Gastroesophageal sphincter (tissue), 3 donors: ENCODE results near the gene TIMM23.
"Not testable (repeated sequence)": the region's sequence is repeated elsewhere in the genome, so short reads cannot be mapped to it uniquely, and the experiment has no call there.

ENCODE experiments used
- CTCF ChIP-seq, 4 experiments: fragments of 200-600 bp in 2 of 4; fragments of 450-650 bp in 2 of 4; sonication (generic) in 1 of 4; IDR thresholded peaks; one replicate each; pipeline ENCODE4 v1.5.1; 2017 to 2019; ENCODE audit warnings: antibody characterized with exemption in 4 of 4, mild to moderate bottlenecking in 2 of 4, moderate library complexity in 2 of 4
- EP300 ChIP-seq: sonication (generic); formaldehyde crosslinking; IDR thresholded peaks from one replicate; pipeline ENCODE4 v1.6.1; 2017; ENCODE audit warnings: antibody characterized with exemption, mild to moderate bottlenecking
- POLR2A ChIP-seq, 2 donors: fragments of 450-650 bp; IDR thresholded peaks; one replicate each; pipeline ENCODE4 v1.6.1; 2017; ENCODE audit warnings: antibody characterized with exemption in 2 of 2, mild to moderate bottlenecking in 2 of 2, moderate library complexity in 1 of 2
- POLR2AphosphoS5 ChIP-seq: sonication (generic); formaldehyde crosslinking; IDR thresholded peaks from one replicate; pipeline ENCODE4 v1.6.1; 2017; ENCODE audit warnings: antibody characterized with exemption

DNA sequence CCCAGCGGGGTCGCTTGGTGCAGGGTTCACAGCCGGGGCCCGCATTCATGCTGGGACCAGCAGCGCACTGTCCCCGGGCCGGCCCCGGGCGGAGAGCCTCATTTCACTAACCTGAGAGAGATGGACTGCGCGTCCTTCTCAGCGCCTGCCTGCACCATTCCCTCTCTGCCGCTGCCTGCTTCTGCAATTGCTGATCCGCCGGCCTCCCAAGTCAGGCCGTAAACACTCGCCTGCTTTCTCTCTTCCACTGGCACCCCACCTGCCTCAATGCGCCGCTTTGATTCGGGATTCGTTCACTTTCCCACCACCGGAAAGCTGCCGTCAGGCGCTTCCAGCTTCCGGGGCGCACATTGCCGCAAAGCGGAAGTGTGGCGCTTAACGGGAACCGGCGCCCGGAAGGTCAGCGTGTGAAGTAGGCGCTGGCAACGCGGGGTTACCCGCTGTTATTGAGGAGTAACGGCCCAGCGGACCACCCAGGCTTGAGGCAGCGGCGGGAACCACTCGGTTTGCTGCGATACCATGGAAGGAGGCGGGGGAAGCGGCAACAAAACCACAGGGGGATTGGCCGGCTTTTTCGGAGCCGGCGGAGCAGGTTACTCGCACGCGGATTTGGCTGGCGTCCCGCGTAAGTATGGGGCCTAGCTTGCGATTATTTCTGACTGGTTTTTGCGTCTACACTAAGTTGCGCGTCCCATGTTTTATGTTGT is at the start of gene TIMM23:
- TF ChIP-seq POLR2AphosphoS5 = peak; percentile 72
- TF ChIP-seq CTCF (IDR thresholded peaks at IDR 0.05); EP300: not testable (repeated sequence)
- peak; percentile 21 to 30 for TF ChIP-seq POLR2A (IDR thresholded peaks at IDR 0.05)
